Adipocyte (in vitro differentiated cells): ENCODE results near the gene SRGAP2.
"Not testable (repeated sequence)": the region's sequence is repeated elsewhere in the genome, so short reads cannot be mapped to it uniquely, and the experiment has no call there.

Source experiments
- DNase-seq: peaks from one replicate; pipeline ENCODE4 v3.0.0-alpha.2; 2015; ENCODE audit warnings: low read depth
- H3K27me3 ChIP-seq: replicated peaks from 2 replicates; pipeline ENCODE4 v1.7.0; 2013; ENCODE audit warnings: mild to moderate bottlenecking, low read length, moderate library complexity; ENCODE audit not compliant: control insufficient read depth, insufficient read depth
- H3K36me3 ChIP-seq: 2 replicates; pipeline ENCODE4 v1.7.0; 2013; ENCODE audit warnings: low read length, mild to moderate bottlenecking, moderate library complexity; ENCODE audit not compliant: control insufficient read depth, insufficient read depth, severe bottlenecking
- H3K4me1 ChIP-seq: 2 replicates; pipeline ENCODE4 v1.7.0; 2013; ENCODE audit warnings: mild to moderate bottlenecking, low read length, moderate library complexity; ENCODE audit not compliant: control insufficient read depth, insufficient read depth
- H3K4me3 ChIP-seq: 2 replicates; pipeline ENCODE4 v1.7.0; 2013; ENCODE audit warnings: mild to moderate bottlenecking, low read length, moderate library complexity
- H3K9ac ChIP-seq: 2 replicates; pipeline ENCODE4 v1.7.0; 2013; ENCODE audit warnings: mild to moderate bottlenecking, low read length, moderate library complexity
- H3K9me3 ChIP-seq: 2 replicates; pipeline ENCODE4 v1.7.0; 2013; ENCODE audit warnings: mild to moderate bottlenecking, low read length, moderate library complexity; ENCODE audit not compliant: control insufficient read depth

The SRGAP2 gene

DNA sequence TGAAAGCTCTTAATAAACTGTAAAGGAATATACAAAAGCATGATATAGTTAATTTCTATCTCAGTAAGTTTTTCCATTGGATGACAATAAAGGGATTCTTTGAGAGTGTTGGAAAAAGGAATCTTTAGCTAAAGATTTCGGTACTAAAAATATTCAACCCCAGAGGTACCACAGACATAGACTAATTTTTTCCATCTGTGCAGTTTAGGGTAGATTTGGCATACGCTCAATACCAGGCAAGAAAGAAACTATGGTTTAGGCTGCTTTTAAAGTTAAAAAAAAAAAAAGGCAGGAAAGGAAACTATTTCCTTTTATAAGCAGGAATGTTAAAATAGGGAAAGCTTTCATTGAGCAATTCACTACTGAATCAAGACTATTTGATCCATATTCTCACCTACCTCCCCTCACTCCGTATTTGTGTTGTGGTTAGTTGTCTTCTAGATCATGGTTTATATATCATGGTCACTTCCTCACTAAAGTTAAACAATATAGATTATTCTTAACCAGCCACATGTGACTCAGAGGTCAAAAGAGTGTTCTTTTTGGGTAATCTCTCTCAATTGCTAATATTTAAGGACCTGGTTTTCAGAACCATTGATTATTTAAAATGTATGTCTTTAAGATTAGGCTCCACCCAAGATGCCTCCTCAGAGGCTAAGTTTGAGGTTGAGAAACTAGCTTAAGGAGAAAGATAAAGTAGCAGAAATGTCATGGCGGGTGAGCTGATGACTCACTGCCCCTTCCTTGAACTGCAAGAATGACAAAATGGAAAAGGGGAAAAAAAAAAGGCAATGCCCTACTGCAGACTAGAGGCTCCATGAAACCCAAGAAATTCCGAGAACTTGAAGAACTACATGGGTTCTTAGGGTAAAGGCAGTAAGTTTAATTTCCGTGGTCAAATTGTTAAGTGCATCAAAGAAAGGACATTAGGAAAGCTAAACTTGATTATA, 20.7 kb upstream of the SRGAP2 start:
- H3K27me3 ChIP-seq, H3K4me1 ChIP-seq, H3K4me3 ChIP-seq, H3K9ac ChIP-seq, H3K9me3 ChIP-seq, H3K36me3 ChIP-seq: not testable (repeated sequence)
- peak; percentile 63 for DNase-seq

DNA sequence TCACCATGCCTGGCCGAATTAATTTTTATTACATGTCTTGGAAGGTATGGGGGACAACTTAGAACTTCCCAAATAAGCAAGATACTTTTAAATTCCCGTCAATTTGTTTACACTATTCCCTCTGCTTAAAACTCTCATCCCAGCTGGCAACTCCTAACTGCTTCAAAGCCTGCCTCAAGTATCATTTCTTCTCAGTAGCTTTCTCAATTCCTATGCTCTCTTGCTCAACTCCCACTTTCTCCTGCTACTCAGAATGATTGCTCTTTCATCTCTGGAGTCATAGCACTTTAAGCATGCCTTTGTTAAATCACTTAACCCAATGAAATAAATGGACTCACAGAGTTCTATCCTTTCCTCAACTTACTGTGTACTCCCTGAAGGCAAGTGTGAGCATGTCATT, 19.6 kb upstream of the SRGAP2 start:
- not testable (repeated sequence) for H3K4me3 ChIP-seq, H3K9ac ChIP-seq, H3K36me3 ChIP-seq, H3K27me3 ChIP-seq, H3K9me3 ChIP-seq, H3K4me1 ChIP-seq
- DNase-seq, result peak; percentile 51

DNA sequence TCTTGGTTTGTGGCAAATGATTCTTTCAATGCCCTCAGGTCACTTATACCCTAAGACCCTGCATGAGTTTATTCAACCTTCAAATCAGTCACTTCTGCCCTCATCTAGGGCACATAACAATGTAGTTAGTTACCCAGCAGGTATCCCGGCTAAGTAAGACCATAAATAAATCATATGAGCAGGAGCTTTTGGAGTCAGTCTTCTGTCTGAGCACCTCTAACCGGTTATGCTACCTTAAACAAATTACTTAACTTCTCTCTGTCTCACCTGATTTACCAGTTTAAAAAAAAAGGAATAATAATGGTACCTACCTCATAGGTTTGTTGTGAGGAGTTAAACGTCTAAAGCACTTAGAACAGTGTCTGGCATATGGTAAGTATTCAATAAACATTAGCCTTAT, 17.6 kb upstream of the SRGAP2 start:
- H3K9me3 ChIP-seq, DNase-seq, H3K4me1 ChIP-seq, H3K27me3 ChIP-seq, H3K4me3 ChIP-seq, H3K36me3 ChIP-seq, H3K9ac ChIP-seq: not testable (repeated sequence)

DNA sequence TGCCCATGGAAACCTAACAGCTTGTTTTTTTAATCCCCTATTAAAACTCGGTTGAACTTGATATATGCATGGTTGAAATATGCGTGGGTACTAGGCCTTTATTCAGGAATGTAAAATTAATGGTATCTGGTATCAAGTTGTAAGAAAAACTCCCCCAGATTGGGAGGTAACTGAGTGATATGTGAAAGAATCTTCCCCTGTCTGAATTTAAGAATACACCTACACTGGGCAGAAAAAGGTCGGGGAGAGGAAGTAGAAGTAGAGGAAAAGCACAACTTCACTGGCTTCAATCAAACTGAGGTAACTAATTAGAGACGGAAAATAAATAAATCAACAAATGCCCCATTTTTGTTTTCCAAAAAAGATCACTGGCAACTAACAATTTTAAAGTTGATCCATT, 16.5 kb upstream of the SRGAP2 start:
- DNase-seq, H3K4me3 ChIP-seq, H3K4me1 ChIP-seq, H3K36me3 ChIP-seq, H3K27me3 ChIP-seq, H3K9me3 ChIP-seq, H3K9ac ChIP-seq: not testable (repeated sequence)

DNA sequence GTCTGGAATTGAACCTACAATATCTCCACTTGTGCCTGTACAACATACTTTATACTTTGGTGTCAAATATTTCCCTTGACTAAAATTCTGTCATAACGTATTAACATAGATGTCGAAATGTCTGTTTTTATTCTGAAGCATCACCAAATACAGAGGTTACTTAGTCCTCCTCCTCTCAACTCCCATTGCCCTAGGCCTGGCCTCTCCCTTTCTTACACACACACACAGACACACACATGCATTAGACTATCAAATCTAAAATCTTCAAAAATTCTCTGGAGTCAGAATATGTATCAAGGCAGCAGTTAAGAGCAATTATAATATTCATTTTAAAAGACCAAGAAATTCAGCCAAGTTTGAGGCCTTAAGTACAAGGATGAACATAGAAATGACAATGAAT, 8.2 kb upstream of the SRGAP2 start:
- not testable (repeated sequence) for DNase-seq, H3K27me3 ChIP-seq, H3K9me3 ChIP-seq, H3K9ac ChIP-seq, H3K36me3 ChIP-seq, H3K4me3 ChIP-seq, H3K4me1 ChIP-seq

DNA sequence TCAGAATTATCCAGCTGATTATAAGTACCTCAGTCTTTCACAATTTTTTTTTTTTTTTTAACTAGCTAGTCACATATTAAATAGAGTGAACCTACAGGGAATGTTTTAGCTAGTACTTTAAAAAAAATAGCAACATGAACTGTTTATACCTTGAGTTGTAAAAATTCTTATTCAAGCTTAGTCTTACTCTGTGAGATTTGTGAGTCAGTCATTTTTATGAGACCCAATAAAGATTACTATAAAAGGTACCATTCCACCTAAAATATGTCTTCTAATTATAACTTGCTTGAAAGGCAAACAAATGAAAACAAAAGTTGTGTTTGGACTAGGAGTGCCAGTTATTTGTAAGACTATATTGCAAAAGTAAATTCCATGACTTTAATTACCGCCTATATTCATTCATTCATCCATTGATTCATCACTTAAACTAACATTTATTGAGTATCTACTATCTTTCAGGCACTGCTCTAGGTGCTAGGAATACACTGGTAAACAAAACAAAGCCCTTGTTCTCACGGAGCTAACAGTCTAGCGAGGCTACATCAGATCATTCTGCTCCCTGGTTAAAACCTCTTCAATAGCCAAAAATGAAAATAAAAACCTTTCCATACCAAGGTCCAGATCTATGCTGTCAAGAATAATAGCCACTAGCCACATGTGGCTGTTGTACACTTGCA, 6.5 kb upstream of the SRGAP2 start:
- H3K9ac ChIP-seq, H3K4me1 ChIP-seq, DNase-seq, H3K4me3 ChIP-seq, H3K36me3 ChIP-seq, H3K9me3 ChIP-seq, H3K27me3 ChIP-seq: not testable (repeated sequence)

DNA sequence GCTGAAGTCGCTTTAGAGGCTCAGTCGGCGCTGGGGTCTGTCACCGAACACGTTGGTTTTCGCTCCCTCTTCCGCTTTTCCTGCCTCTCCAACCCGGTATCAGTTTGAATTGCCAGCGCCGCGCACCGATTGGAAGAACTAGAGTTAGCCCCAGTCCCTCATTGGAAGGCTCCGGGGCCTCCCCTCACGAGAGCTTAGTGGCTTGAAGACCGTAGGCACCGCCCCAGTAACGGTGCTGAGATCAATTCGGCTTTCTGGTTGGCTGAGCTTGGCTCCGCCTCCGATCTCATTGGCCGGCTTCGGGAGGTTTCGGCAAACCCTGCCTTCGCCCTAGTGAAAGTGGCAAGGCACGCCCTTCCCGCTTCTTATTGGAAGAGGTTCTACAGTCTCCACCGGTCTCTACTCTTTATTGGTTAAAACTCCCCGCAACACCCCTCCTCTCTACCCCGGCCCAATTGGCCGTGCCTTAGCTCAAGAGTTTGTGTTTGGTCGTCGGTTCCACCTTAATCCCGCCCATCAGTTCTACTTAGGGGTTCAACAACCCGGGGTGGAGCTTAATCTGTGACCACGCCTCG, 465 bp upstream of the SRGAP2 start, which contains the start of gene FAM72A:
TSS of gene FAM72A (minus strand) at position 51 of the 575 bp plus-strand sequence. CDS start 814 bp downstream, outside the sequence.
- H3K4me1 ChIP-seq, H3K9me3 ChIP-seq, H3K36me3 ChIP-seq, H3K27me3 ChIP-seq: not testable (repeated sequence)
- peak; percentile 99 for DNase-seq
- Histone ChIP-seq H3K9ac (peak within 1 kb of the TSS; percentile 51), H3K4me3 (peak within 1 kb of the TSS; percentile 71)

DNA sequence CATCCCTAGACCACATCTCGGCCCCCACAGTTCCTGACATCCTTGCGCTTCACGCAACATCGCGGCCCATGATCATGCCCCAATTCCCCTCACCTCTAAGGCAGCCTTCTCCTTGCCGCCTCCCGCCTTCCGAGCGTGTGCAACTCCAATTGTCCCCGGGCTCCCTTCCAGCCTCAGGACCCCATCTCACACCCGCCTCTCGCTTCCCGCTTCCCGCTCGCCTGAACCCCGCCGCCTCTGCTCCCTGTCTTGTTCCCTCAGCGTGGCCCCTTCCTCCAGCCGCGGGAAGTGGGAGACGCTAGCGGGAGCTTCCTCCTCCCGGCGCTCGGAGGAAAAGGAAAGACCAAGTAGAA, 794 bp downstream of the SRGAP2 start:
- not testable (repeated sequence) for H3K36me3 ChIP-seq, DNase-seq, H3K27me3 ChIP-seq, H3K9me3 ChIP-seq, H3K4me1 ChIP-seq
- Histone ChIP-seq H3K4me3 (peak overlapping the region; percentile 56), H3K9ac (peak overlapping the region; percentile 70)

DNA sequence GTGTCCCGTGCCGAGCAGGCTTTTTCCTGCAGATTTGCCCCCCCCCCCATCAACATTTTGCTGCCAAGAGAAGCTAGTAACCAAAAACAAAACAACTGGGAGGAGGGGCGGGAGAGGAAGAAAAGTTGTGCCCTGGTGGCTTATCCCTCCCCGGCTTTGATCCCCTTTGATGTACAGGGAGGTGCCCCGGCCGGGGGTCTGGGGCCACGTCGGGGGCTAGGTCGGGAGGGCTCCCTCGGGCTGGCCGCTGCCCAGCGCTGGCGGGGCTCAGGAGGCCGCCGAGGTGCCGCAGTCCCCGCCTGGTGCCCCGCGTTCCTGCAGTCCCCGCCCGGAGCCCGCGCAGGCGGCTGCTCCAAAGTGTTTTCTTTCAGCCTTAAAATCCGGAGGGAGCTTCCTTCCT, 1.5 kb downstream of the SRGAP2 start:
- H3K4me1 ChIP-seq, H3K9me3 ChIP-seq, H3K36me3 ChIP-seq, H3K27me3 ChIP-seq: not testable (repeated sequence)
- Histone ChIP-seq H3K4me3 (peak overlapping the region; percentile 59), H3K9ac (peak overlapping the region; percentile 71)
- peak; percentile 20 for DNase-seq

DNA sequence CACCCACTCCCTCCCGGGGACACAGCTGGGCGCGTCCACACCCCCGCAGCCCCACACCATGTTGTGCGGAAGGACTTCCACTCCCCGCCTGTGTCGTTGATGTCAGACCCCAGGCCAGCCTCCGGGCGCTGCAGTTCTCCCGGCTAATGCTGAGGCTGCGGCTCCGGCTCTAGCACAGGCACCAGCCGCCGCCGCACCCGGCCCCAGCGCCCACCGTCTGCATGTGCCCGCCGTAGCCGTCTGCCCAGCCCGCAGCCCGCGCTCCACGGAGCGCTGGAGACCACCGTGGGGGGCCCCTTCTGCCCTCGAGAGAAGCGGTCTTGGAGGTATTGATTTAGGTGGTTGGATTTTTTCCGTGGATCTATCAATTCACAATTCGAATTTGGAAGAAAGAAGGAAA, 2.2 kb downstream of the SRGAP2 start:
- not testable (repeated sequence) for H3K9me3 ChIP-seq, H3K9ac ChIP-seq, H3K4me1 ChIP-seq, DNase-seq, H3K36me3 ChIP-seq, H3K27me3 ChIP-seq
- H3K4me3 ChIP-seq, result peak overlapping the region; percentile 47

DNA sequence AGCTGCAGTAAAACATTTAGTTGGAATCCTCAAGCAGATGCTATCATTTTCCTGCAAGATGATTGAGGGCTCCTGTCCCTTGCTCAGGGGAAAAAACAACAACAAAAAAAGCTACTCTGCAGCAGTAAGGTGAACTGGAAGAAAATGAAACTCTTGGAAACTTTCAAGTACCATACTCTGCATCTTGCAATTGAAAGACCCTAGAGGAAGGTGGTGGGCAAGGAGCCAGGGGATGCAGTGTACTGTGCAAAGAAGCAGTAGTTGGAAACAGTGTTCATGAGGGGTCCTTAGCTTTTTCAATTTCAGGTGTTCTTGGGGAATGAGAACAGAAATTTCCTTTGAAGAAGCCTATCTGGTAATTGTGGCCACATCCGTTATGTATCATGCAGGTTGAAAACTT, 7.5 kb downstream of the SRGAP2 start:
- not testable (repeated sequence) for H3K27me3 ChIP-seq, DNase-seq, H3K4me3 ChIP-seq, H3K36me3 ChIP-seq, H3K9me3 ChIP-seq, H3K4me1 ChIP-seq, H3K9ac ChIP-seq
